Neural crest cell (in vitro differentiated cells): Measurements from ENCODE around the gene XKR8. TPM values are rescaled to one million over a fixed set of nuclear protein-coding genes. Genes with fewer than 3 reads are reported as not detected.

Experiments used
- DNase-seq: peaks from one replicate; pipeline ENCODE4 v3.0.0; 2021; ENCODE audit warnings: low read depth, mixed read lengths, low spot score
- H3K27ac Mint-ChIP-seq: one replicate; pipeline ENCODE4 v1.8.0; 2021; ENCODE audit warnings: mild to moderate bottlenecking, mixed read lengths; ENCODE audit not compliant: unreplicated experiment
- H3K27me3 Mint-ChIP-seq: 2 replicates; pipeline ENCODE4 v1.8.0; 2021; ENCODE audit warnings: low read depth, mild to moderate bottlenecking, mixed read lengths
- H3K36me3 Mint-ChIP-seq: 2 replicates; pipeline ENCODE4 v1.8.0; 2021; ENCODE audit warnings: low read depth, mild to moderate bottlenecking, mixed read lengths
- H3K4me1 Mint-ChIP-seq: 2 replicates; pipeline ENCODE4 v1.8.0; 2021; ENCODE audit warnings: mixed read lengths
- H3K4me3 Mint-ChIP-seq: one replicate; pipeline ENCODE4 v1.8.0; 2021; ENCODE audit warnings: mild to moderate bottlenecking, mixed read lengths
- H3K9me3 Mint-ChIP-seq: 2 replicates; pipeline ENCODE4 v1.8.0; 2021; ENCODE audit warnings: mixed read lengths
- CTCF ChIP-seq: fragments of 200-600 bp; sonication (generic); conservative IDR thresholded peaks from 2 replicates; pipeline ENCODE4 v1.5.0; 2021; ENCODE audit warnings: antibody characterized with exemption, mild to moderate bottlenecking
- total RNA-seq: library from RNA; stranded (reverse); gene quantifications from 2 replicates; pipeline ENCODE4 v1.2.1, GENCODE V29; 2021

Gene XKR8
- total RNA-seq, 1 donor from 2014 or later: 11.8 TPM

GRCh38 chr1:27970401-27970800 lies 10.6 kb downstream of the XKR8 start:
- H3K4me1 Mint-ChIP-seq: no peaks in the 10 kb centered on the region
- TF ChIP-seq CTCF: no peak
- H3K27ac Mint-ChIP-seq: no peak overlapping the region
- no peak for DNase-seq
- H3K4me3 Mint-ChIP-seq: no peak overlapping the region
- H3K27me3 Mint-ChIP-seq: no peaks in the 10 kb centered on the region
- H3K36me3 Mint-ChIP-seq: peaks cover 4% of the 10 kb centered on the region
- H3K9me3 Mint-ChIP-seq: no peaks in the 10 kb centered on the region

GRCh38 chr1:27971674-27972073 lies 11.9 kb downstream of the XKR8 start:
- Mint-ChIP-seq H3K4me1 (no peaks in the 10 kb centered on the region), H3K4me3 (no peak overlapping the region), H3K36me3 (peaks cover 4% of the 10 kb centered on the region), H3K27me3 (no peaks in the 10 kb centered on the region), H3K9me3 (no peaks in the 10 kb centered on the region), H3K27ac (no peak overlapping the region)
- TF ChIP-seq CTCF: no peak
- DNase-seq: no peak

GRCh38 chr1:27972141-27972540 lies 12.4 kb downstream of the XKR8 start:
- no peak for TF ChIP-seq CTCF
- H3K27me3 Mint-ChIP-seq: no peaks in the 10 kb centered on the region
- no peaks in the 10 kb centered on the region for H3K9me3 Mint-ChIP-seq
- DNase-seq: no peak
- peaks cover 4% of the 10 kb centered on the region for H3K36me3 Mint-ChIP-seq
- no peak overlapping the region for H3K27ac Mint-ChIP-seq
- no peaks in the 10 kb centered on the region for H3K4me1 Mint-ChIP-seq
- H3K4me3 Mint-ChIP-seq: no peak overlapping the region

GRCh38 chr1:27973771-27974416 lies 14.1 kb downstream of the XKR8 start:
- no peaks in the 10 kb centered on the region for H3K9me3 Mint-ChIP-seq
- H3K4me3 Mint-ChIP-seq: no peak overlapping the region
- no peaks in the 10 kb centered on the region for H3K27me3 Mint-ChIP-seq
- no peaks in the 10 kb centered on the region for H3K36me3 Mint-ChIP-seq
- peak overlapping the region; percentile 45 for H3K27ac Mint-ChIP-seq
- no peak for TF ChIP-seq CTCF
- DNase-seq: no peak
- no peaks in the 10 kb centered on the region for H3K4me1 Mint-ChIP-seq

- Mint-ChIP-seq H3K4me1 (no peaks in the 10 kb centered on the region), H3K4me3 (no peak overlapping the region), H3K27ac (no peak overlapping the region), H3K27me3 (no peaks in the 10 kb centered on the region), H3K9me3 (no peaks in the 10 kb centered on the region), H3K36me3 (no peaks in the 10 kb centered on the region)
- no peak for DNase-seq
- TF ChIP-seq CTCF: no peak
These were observed 14.6 kb downstream of the XKR8 start for GRCh38 chr1:27974417-27974781.
